IPS-20b (cell line): ENCODE measurements around the gene GPRC5B.

Experiments used
- H3K27ac ChIP-seq: one replicate; pipeline ENCODE4 v1.5.1; 2013; ENCODE audit warnings: low read length
- H3K27me3 ChIP-seq: 2 replicates; pipeline ENCODE4 v1.6.1; 2013; ENCODE audit warnings: mild to moderate bottlenecking, low read length, inconsistent platforms; ENCODE audit not compliant: insufficient read depth
- H3K36me3 ChIP-seq: 2 replicates; pipeline ENCODE4 v1.6.1; 2013; ENCODE audit warnings: low read depth, mild to moderate bottlenecking, inconsistent platforms, low read length, moderate library complexity; ENCODE audit not compliant: insufficient read depth
- H3K4me1 ChIP-seq: 2 replicates; pipeline ENCODE4 v1.6.1; 2013; ENCODE audit warnings: mild to moderate bottlenecking, control low read depth, inconsistent platforms, low read length, moderate library complexity; ENCODE audit not compliant: insufficient read depth
- H3K4me3 ChIP-seq: 2 replicates; pipeline ENCODE4 v1.5.1; 2013; ENCODE audit warnings: mild to moderate bottlenecking, low read length, inconsistent platforms
- H3K9ac ChIP-seq: 2 replicates; pipeline ENCODE4 v1.6.1; 2013; ENCODE audit warnings: low read depth, mild to moderate bottlenecking, inconsistent platforms, low read length, moderate library complexity
- H3K9me3 ChIP-seq: 2 replicates; pipeline ENCODE4 v1.6.1; 2013; ENCODE audit warnings: mild to moderate bottlenecking, low read depth, low read length, inconsistent platforms; ENCODE audit not compliant: insufficient read depth

GPRC5B gene

GRCh38 chr16:19822533-19822932, 62.1 kb downstream of the GPRC5B start:
- H3K9ac ChIP-seq, result no peak overlapping the region
- no peaks in the 10 kb centered on the region for H3K27me3 ChIP-seq
- no peaks in the 10 kb centered on the region for H3K9me3 ChIP-seq
- no peak overlapping the region for H3K4me3 ChIP-seq
- H3K36me3 ChIP-seq, result no peaks in the 10 kb centered on the region
- H3K4me1 ChIP-seq, result no peaks in the 10 kb centered on the region
- no peak overlapping the region for H3K27ac ChIP-seq

- Histone ChIP-seq H3K36me3 (no peaks in the 10 kb centered on the region), H3K9ac (no peak overlapping the region)
These were observed 66.8 kb downstream of the GPRC5B start for GRCh38 chr16:19817875-19818274.

DNA sequence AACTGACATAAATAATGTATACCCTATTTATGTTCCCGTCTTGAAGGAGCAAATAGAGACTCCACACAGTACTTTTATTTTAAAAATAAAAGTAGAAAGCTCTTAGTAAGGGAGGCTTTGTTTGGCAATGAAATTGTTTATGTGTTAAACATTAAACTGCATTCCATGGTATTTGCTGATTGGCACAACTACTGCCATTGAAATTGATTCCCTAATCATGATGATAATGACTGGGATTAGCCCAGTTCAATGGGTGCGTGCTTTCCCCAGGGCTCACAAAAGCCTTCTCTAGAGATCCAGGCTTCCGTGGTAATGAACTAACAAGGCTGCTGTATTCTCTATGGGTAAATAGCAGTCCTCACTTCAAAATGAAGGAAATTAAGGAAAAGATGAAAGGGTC, 67.5 kb downstream of the GPRC5B start:
- no peaks in the 10 kb centered on the region for H3K36me3 ChIP-seq
- H3K9ac ChIP-seq, result no peak overlapping the region
- H3K4me3 ChIP-seq, result no peak overlapping the region
- no peaks in the 10 kb centered on the region for H3K27me3 ChIP-seq
- peaks cover 9% of the 10 kb centered on the region; the same call in 1 of the 2 replicates for H3K9me3 ChIP-seq
- H3K4me1 ChIP-seq, result no peaks in the 10 kb centered on the region
- H3K27ac ChIP-seq, result no peak overlapping the region

More at GRCh38 chr16:19817875-19818274, 66.8 kb downstream of the GPRC5B start:
- H3K9me3 ChIP-seq, result peaks cover 6% of the 10 kb centered on the region; the same call in 1 of the 2 replicates
- no peaks in the 10 kb centered on the region for H3K27me3 ChIP-seq
- no peaks in the 10 kb centered on the region for H3K4me1 ChIP-seq
- no peak overlapping the region for H3K4me3 ChIP-seq
- H3K27ac ChIP-seq, result no peak overlapping the region

DNA sequence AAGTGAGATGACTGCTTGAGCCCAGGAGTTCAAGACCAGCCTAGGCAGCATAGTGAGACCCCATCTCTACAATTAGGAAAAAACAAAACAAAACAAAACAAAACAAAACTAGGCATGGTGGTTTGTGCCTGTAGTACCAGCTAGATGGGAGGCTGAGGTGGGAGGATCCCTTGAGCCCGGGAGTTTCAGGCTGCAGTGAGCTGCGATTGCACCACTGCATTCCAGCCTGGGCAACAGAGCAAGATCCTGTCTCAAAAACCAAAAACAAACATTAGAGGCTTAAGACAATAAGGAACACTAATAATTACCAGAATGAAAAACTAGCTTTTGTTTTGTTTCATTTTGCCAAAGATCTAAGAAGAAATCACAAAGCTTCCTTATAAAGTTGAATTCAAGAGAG, 69.2 kb downstream of the GPRC5B start:
- Histone ChIP-seq H3K4me3 (no peak overlapping the region), H3K27me3 (no peaks in the 10 kb centered on the region), H3K9me3 (peaks cover 9% of the 10 kb centered on the region; the same call in 1 of the 2 replicates), H3K9ac (no peak overlapping the region), H3K36me3 (no peaks in the 10 kb centered on the region), H3K27ac (no peak overlapping the region), H3K4me1 (no peaks in the 10 kb centered on the region)

DNA sequence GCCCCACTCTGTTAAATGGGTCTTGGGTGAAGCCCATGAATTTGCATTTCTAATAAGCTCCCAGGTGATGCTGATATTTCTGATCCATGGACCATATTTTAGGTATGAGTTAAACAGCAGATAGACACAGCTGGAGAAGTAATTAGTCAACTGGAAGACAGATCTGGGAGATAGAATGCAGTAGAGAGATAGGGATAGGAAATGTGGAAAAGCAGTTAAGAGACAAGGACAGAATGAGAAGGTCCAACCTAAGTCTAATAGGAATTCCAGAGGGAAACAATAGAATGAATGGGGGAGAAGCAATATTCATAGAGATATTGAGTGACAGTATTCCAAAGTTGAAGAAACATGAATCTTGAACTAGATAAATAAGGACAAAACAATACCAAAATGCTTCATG, 71.7 kb downstream of the GPRC5B start:
- Histone ChIP-seq H3K4me3 (no peak overlapping the region), H3K36me3 (no peaks in the 10 kb centered on the region), H3K9me3 (peaks cover 9% of the 10 kb centered on the region; the same call in 1 of the 2 replicates), H3K27ac (no peak overlapping the region), H3K4me1 (no peaks in the 10 kb centered on the region; the same call in 1 of the 2 replicates), H3K9ac (no peak overlapping the region), H3K27me3 (no peaks in the 10 kb centered on the region)

- H3K4me3 ChIP-seq, result no peak overlapping the region
These were observed 73.6 kb downstream of the GPRC5B start for GRCh38 chr16:19810817-19811731.

GRCh38 chr16:19809693-19810092, 75.0 kb downstream of the GPRC5B start:
- H3K9me3 ChIP-seq, result peaks cover 27% of the 10 kb centered on the region
- H3K27me3 ChIP-seq, result no peaks in the 10 kb centered on the region
- peaks cover 1% of the 10 kb centered on the region; the same call in 1 of the 2 replicates for H3K4me1 ChIP-seq
- H3K4me3 ChIP-seq, result no peak overlapping the region
- H3K9ac ChIP-seq, result no peak overlapping the region
- 0 out of 2 replicates have a peak, but pooled peaks cover 3% of the 10 kb centered on the region for H3K36me3 ChIP-seq
- H3K27ac ChIP-seq, result no peak overlapping the region

More at GRCh38 chr16:19810817-19811731, 73.6 kb downstream of the GPRC5B start:
- H3K36me3 ChIP-seq, result 0 out of 2 replicates have a peak, but pooled peaks cover 3% of the 10 kb centered on the region
- H3K4me1 ChIP-seq, result no peaks in the 10 kb centered on the region; the same call in 1 of the 2 replicates
- peaks cover 16% of the 10 kb centered on the region for H3K9me3 ChIP-seq
- H3K27me3 ChIP-seq, result no peaks in the 10 kb centered on the region
- H3K9ac ChIP-seq, result no peak overlapping the region
- no peak overlapping the region for H3K27ac ChIP-seq

- Histone ChIP-seq H3K9me3 (peaks cover 27% of the 10 kb centered on the region), H3K4me1 (peaks cover 5% of the 10 kb centered on the region; the same call in 1 of the 2 replicates), H3K4me3 (no peak overlapping the region), H3K27me3 (no peaks in the 10 kb centered on the region), H3K36me3 (0 out of 2 replicates have a peak, but pooled peaks cover 3% of the 10 kb centered on the region), H3K27ac (no peak overlapping the region), H3K9ac (no peak overlapping the region)
These were observed 75.5 kb downstream of the GPRC5B start for GRCh38 chr16:19809121-19809635.

DNA sequence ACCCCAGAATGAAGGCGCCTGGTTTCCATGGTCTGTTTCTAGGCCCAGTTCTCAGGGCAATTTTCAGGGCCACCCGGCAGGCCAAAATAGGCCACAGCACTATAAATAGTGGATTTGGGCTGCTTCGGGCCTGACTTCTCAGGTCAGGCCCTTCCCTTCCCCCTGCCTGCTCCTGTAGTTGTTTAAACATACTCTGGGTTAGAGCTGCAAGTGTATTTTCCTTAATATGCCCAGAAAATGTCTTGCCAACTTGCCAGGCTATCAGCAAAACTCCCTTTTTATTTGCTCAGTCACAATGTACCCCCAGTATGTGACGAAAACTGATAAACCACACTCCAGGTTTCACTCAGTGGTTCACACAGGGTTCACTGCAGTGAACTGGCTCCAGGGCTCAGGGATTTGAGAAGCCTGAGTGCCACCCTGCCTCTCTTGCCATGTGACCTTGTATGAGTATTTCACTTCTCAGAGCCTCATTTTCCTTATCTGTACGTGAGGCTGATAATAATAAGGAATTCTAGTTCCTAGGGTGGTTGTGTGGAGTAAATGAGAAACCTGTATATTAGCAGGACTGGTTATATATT, 76.5 kb downstream of the GPRC5B start:
- H3K36me3 ChIP-seq, result 0 out of 2 replicates have a peak, but pooled peaks cover 3% of the 10 kb centered on the region
- no peak overlapping the region for H3K27ac ChIP-seq
- H3K9me3 ChIP-seq, result peaks cover 24% of the 10 kb centered on the region
- H3K4me1 ChIP-seq, result peaks cover 5% of the 10 kb centered on the region; the same call in 1 of the 2 replicates
- H3K9ac ChIP-seq, result peak overlapping the region; percentile 23; the same call in 1 of the 2 replicates
- no peak overlapping the region for H3K4me3 ChIP-seq
- H3K27me3 ChIP-seq, result no peaks in the 10 kb centered on the region
